Smooth muscle cell (in vitro differentiated cells): ENCODE results near the gene TMEM214. TPM values are rescaled to one million over a fixed set of nuclear protein-coding genes. Genes with fewer than 3 reads are reported as not detected.

ENCODE experiments used
- DNase-seq: peaks from one replicate; lab custom pipeline; 2025; ENCODE audit not compliant: unreplicated experiment; lab: John Stamatoyannopoulos, UW
- H2AFZ ChIP-seq: fragments of 200-600 bp; sonication (generic); 2 replicates; pipeline ENCODE4 v1.6.0; 2016; ENCODE audit warnings: antibody characterized with exemption, low read depth, mild to moderate bottlenecking
- H3F3A ChIP-seq: fragments of 200-600 bp; sonication (generic); 2 replicates; pipeline ENCODE4 v1.6.0; 2017; ENCODE audit warnings: antibody characterized with exemption, low read depth
- H3K27ac ChIP-seq: fragments of 200-600 bp; sonication (generic); 2 replicates; pipeline ENCODE4 v1.5.1; 2016; ENCODE audit warnings: low read depth, mild to moderate bottlenecking
- H3K27me3 ChIP-seq: fragments of 200-600 bp; sonication (generic); 2 replicates; pipeline ENCODE4 v1.6.1; 2016; ENCODE audit warnings: low read depth, mild to moderate bottlenecking
- H3K36me3 ChIP-seq: fragments of 200-600 bp; sonication (generic); 2 replicates; pipeline ENCODE4 v1.5.1; 2016; ENCODE audit warnings: low read depth
- H3K4me1 ChIP-seq: fragments of 200-600 bp; sonication (generic); 2 replicates; pipeline ENCODE4 v1.5.1; 2016; ENCODE audit warnings: low read depth
- H3K4me2 ChIP-seq: fragments of 200-600 bp; sonication (generic); 2 replicates; pipeline ENCODE4 v1.6.0; 2016; ENCODE audit warnings: mild to moderate bottlenecking
- H3K4me3 ChIP-seq: fragments of 200-600 bp; sonication (generic); 2 replicates; pipeline ENCODE4 v1.5.1; 2016; ENCODE audit warnings: mild to moderate bottlenecking
- H3K79me2 ChIP-seq: fragments of 200-600 bp; sonication (generic); 2 replicates; pipeline ENCODE4 v1.6.0; 2016; ENCODE audit warnings: low read depth, mild to moderate bottlenecking
- H3K9ac ChIP-seq: fragments of 200-600 bp; sonication (generic); 2 replicates; pipeline ENCODE4 v1.6.0; 2016; ENCODE audit warnings: low read depth
- H3K9me3 ChIP-seq: fragments of 200-600 bp; sonication (generic); replicated peaks from 2 replicates; pipeline ENCODE4 v1.5.1; 2016; ENCODE audit warnings: low read depth
- H4K20me1 ChIP-seq: fragments of 200-600 bp; sonication (generic); 2 replicates; pipeline ENCODE4 v1.6.0; 2016; ENCODE audit warnings: low read depth
- WGBS: methylation state at CpG from one replicate; pipeline ENCODE4 v1.1.7; 2016; ENCODE audit warnings: low lambda C conversion rate; 5-methylcytosine and 5-hydroxymethylcytosine counted together
- polyA plus RNA-seq: library from polyadenylated mRNA; unstranded; fragments of >200 nt; fragmentation: Nextera tagmentation; extraction: Ambion mirVana; gene quantifications from 2 replicates; pipeline ENCODE4 v1.2.1, GENCODE V29; 2016
- total RNA-seq: library from RNA; depleted of rRNA; stranded (reverse); fragments of >200 nt; gene quantifications from 2 replicates; pipeline ENCODE4 v1.2.3, GENCODE V29; 2014
- TF ChIP-seq, protein P1 (sequence below): fragments of 200-600 bp; sonication (generic); IDR thresholded peaks from 2 replicates; pipeline ENCODE4 v1.5.1; 2017; ENCODE audit warnings: borderline replicate concordance, mild to moderate bottlenecking, antibody characterized with exemption; ENCODE audit not compliant: insufficient read depth, poor library complexity, severe bottlenecking

TMEM214 gene
- total and polyA plus RNA-seq, 2 experiments from 2014 or later: 79.6 to 99.7 TPM

DNA sequence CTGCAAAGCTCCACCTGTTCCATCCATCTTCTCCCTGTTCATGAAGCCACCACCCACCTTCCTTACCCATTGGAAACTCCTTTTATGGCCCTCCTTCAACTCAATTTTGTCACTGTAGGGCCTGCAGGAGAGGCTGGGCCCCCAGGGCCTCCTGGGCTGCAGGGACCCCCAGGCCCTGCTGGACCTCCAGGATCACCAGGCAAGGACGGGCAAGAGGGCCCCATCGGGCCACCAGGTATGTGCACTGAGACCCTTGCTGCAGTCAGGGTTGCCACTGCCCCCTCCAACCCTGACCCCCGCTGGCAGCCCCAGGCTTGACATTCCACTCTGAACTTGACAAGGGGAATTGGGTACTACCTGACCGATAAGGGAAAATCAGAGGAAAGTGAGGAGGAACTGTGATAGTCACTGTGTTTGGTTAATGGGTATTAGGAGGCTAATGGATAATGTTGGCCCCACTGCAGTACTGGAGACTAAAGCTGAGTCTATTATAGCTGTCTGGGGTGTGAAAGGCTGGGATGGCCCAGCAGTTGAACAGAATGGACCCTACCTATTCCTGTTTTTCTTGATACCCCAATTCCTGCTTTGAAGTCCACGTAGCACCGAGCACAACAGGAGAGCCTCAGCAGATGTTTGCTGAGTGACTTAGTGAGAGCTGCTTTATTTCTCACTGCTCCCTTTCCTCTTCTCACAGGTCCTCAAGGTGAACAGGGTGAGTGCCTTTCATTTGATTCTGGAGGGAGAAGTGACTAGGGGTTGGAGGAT, 51.7 kb downstream of the TMEM214 start:
- DNase-seq: no peak
- Histone ChIP-seq H4K20me1 (peaks cover 33% of the 10 kb centered on the region), H3K9me3 (no peaks in the 10 kb centered on the region), H3K79me2 (peaks cover 12% of the 10 kb centered on the region), H3K4me2 (peak overlapping the region; percentile 99), H3K36me3 (no peaks in the 10 kb centered on the region), H3K4me1 (peaks cover 18% of the 10 kb centered on the region), H3K4me3 (no peak overlapping the region), H3K9ac (no peak overlapping the region), H3K27me3 (no peaks in the 10 kb centered on the region), H2AFZ (no peak overlapping the region), H3F3A (peaks cover 21% of the 10 kb centered on the region), H3K27ac (no peak overlapping the region)
- 76% methylated on average over 6 of the region's 6 CpGs for WGBS
- TF ChIP-seq, protein P1, sequence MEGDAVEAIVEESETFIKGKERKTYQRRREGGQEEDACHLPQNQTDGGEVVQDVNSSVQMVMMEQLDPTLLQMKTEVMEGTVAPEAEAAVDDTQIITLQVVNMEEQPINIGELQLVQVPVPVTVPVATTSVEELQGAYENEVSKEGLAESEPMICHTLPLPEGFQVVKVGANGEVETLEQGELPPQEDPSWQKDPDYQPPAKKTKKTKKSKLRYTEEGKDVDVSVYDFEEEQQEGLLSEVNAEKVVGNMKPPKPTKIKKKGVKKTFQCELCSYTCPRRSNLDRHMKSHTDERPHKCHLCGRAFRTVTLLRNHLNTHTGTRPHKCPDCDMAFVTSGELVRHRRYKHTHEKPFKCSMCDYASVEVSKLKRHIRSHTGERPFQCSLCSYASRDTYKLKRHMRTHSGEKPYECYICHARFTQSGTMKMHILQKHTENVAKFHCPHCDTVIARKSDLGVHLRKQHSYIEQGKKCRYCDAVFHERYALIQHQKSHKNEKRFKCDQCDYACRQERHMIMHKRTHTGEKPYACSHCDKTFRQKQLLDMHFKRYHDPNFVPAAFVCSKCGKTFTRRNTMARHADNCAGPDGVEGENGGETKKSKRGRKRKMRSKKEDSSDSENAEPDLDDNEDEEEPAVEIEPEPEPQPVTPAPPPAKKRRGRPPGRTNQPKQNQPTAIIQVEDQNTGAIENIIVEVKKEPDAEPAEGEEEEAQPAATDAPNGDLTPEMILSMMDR: no peak

DNA sequence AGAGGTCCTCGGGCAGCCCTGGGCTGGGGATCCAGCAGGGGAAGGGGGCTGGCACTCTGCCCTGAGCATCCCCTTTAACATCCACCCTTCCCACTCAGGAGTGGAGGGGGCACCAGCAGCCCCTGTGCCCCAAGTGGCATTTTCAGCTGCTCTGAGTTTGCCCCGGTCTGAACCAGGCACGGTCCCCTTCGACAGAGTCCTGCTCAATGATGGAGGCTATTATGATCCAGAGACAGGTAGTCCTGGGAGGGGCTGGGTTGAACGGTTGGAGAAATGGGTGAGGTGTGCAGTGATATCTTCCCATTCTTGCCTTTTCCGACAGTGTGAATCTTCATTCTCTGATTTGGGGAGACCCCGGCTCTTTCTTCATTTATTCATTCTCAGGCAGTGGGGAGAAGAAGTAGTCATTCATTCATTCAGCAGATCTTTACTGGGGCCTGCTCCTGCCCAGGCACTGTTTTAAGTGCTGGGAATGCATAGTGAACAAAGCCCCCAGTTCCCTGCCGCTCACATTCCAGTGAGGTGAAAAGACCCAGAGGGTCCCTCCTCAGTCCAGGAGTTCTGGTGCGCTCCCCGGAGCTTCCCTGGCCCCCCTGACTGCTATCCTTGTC, 52.4 kb downstream of the TMEM214 start:
- 53% methylated on average over 10 of the region's 10 CpGs for WGBS

DNA sequence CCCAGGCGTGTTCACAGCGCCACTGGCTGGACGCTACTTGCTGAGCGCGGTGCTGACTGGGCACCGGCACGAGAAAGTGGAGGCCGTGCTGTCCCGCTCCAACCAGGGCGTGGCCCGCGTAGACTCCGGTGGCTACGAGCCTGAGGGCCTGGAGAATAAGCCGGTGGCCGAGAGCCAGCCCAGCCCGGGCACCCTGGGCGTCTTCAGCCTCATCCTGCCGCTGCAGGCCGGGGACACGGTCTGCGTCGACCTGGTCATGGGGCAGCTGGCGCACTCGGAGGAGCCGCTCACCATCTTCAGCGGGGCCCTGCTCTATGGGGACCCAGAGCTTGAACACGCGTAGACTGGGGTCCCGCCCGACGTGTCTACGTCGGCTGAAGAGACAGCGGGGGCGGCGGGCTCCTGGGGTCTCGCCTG, 52.9 kb downstream of the TMEM214 start:
- H3F3A ChIP-seq: peaks cover 17% of the 10 kb centered on the region
- TF ChIP-seq, protein P1: no peak
- peaks cover 2% of the 10 kb centered on the region for H3K79me2 ChIP-seq
- H3K9ac ChIP-seq: peak overlapping the region; percentile 54
- 3% methylated on average over 36 of the region's 38 CpGs for WGBS
- H3K4me3 ChIP-seq: peak overlapping the region; percentile 83
- H3K36me3 ChIP-seq: no peaks in the 10 kb centered on the region
- peak; percentile 26 for DNase-seq
- peak overlapping the region; percentile 61 for H3K27ac ChIP-seq
- no peaks in the 10 kb centered on the region for H3K9me3 ChIP-seq
- H3K27me3 ChIP-seq: no peaks in the 10 kb centered on the region
- peak overlapping the region; percentile 99 for H3K4me2 ChIP-seq
- H2AFZ ChIP-seq: peak overlapping the region; percentile 69
- H4K20me1 ChIP-seq: peaks cover 33% of the 10 kb centered on the region
- H3K4me1 ChIP-seq: peaks cover 16% of the 10 kb centered on the region

More for the DNA sequence above, 52.4 kb downstream of the TMEM214 start:
- H3K27ac ChIP-seq: peak overlapping the region; percentile 61
- H3K4me3 ChIP-seq: peak overlapping the region; percentile 83
- peaks cover 21% of the 10 kb centered on the region for H3F3A ChIP-seq
- H2AFZ ChIP-seq: no peak overlapping the region
- H3K4me2 ChIP-seq: peak overlapping the region; percentile 99
- no peaks in the 10 kb centered on the region for H3K27me3 ChIP-seq
- H3K4me1 ChIP-seq: peaks cover 18% of the 10 kb centered on the region
- peaks cover 33% of the 10 kb centered on the region for H4K20me1 ChIP-seq
- no peak overlapping the region for H3K9ac ChIP-seq
- no peak for DNase-seq
- no peaks in the 10 kb centered on the region for H3K9me3 ChIP-seq
- no peaks in the 10 kb centered on the region for H3K36me3 ChIP-seq
- TF ChIP-seq, protein P1: no peak
- peaks cover 7% of the 10 kb centered on the region for H3K79me2 ChIP-seq
